MM.1S (cell line): ENCODE data around the gene TMPRSS3.

Source experiments
- DNase-seq: peaks from one replicate; pipeline ENCODE4 v3.0.0-alpha.2; 2015
- H2AFZ ChIP-seq: fragments of 300-600 bp; sonication (generic); 2 replicates; pipeline ENCODE4 v1.6.0; 2016; ENCODE audit warnings: antibody characterized with exemption, low read length
- H3F3A ChIP-seq: fragments of 300-600 bp; sonication (generic); 2 replicates; pipeline ENCODE4 v1.6.1; 2016; ENCODE audit warnings: mild to moderate bottlenecking, antibody characterized with exemption, low read length, moderate library complexity, mixed read lengths; ENCODE audit not compliant: insufficient read depth
- H3K27ac ChIP-seq: fragments of 300-600 bp; sonication (generic); 2 replicates; pipeline ENCODE4 v1.5.1; 2016; ENCODE audit warnings: mild to moderate bottlenecking, low read length
- H3K27me3 ChIP-seq: fragments of 300-600 bp; sonication (generic); replicated peaks from 2 replicates; pipeline ENCODE4 v1.6.0; 2016; ENCODE audit warnings: low read length; ENCODE audit not compliant: insufficient read depth
- H3K36me3 ChIP-seq: fragments of 300-600 bp; sonication (generic); replicated peaks from 2 replicates; pipeline ENCODE4 v1.6.1; 2016; ENCODE audit warnings: mild to moderate bottlenecking, low read length, mixed read lengths; ENCODE audit not compliant: insufficient read depth
- H3K4me1 ChIP-seq: fragments of 300-600 bp; sonication (generic); 2 replicates; pipeline ENCODE4 v1.6.1; 2016; ENCODE audit warnings: low read length, mixed read lengths
- H3K4me2 ChIP-seq: fragments of 300-600 bp; sonication (generic); 2 replicates; pipeline ENCODE4 v1.6.0; 2016; ENCODE audit warnings: low read depth, low read length
- H3K4me3 ChIP-seq: fragments of 300-600 bp; sonication (generic); 2 replicates; pipeline ENCODE4 v1.5.1; 2016; ENCODE audit warnings: low read length, mixed read lengths
- H3K79me2 ChIP-seq: fragments of 300-600 bp; sonication (generic); 2 replicates; pipeline ENCODE4 v1.6.1; 2016; ENCODE audit warnings: mixed run types, low read length, mixed read lengths
- H3K9ac ChIP-seq: fragments of 300-600 bp; sonication (generic); 2 replicates; pipeline ENCODE4 v1.6.1; 2016; ENCODE audit warnings: low read length, mixed read lengths
- H3K9me2 ChIP-seq: fragments of 300-600 bp; sonication (generic); replicated peaks from 2 replicates; pipeline ENCODE4 v1.6.1; 2016; ENCODE audit warnings: mild to moderate bottlenecking, low read length, mixed read lengths; ENCODE audit not compliant: insufficient read depth
- H3K9me3 ChIP-seq: fragments of 300-600 bp; sonication (generic); replicated peaks from 2 replicates; pipeline ENCODE4 v1.6.1; 2016; ENCODE audit warnings: mild to moderate bottlenecking, low read length, mixed read lengths; ENCODE audit not compliant: insufficient read depth
- H4K20me1 ChIP-seq: fragments of 300-600 bp; sonication (generic); 2 replicates; pipeline ENCODE4 v1.6.1; 2016; ENCODE audit warnings: mild to moderate bottlenecking, low read length, moderate library complexity, mixed read lengths; ENCODE audit not compliant: insufficient read depth
- EZH2 ChIP-seq: fragments of 300-600 bp; sonication (generic); optimal IDR thresholded peaks from 2 replicates; pipeline ENCODE3; 2017; ENCODE audit warnings: low read depth, mild to moderate bottlenecking, antibody characterized with exemption, low read length, mixed read lengths
- EZH2phosphoT487 ChIP-seq: fragments of 300-600 bp; sonication (generic); IDR thresholded peaks from 2 replicates; pipeline ENCODE4 v1.6.1; 2018; ENCODE audit warnings: antibody characterized with exemption, low read length
- TF ChIP-seq, protein P1 (sequence below): fragments of 300-600 bp; sonication (generic); IDR thresholded peaks from 2 replicates; pipeline ENCODE4 v1.5.1; 2016; ENCODE audit warnings: antibody characterized with exemption, low read length, mixed read lengths

The TMPRSS3 gene

DNA sequence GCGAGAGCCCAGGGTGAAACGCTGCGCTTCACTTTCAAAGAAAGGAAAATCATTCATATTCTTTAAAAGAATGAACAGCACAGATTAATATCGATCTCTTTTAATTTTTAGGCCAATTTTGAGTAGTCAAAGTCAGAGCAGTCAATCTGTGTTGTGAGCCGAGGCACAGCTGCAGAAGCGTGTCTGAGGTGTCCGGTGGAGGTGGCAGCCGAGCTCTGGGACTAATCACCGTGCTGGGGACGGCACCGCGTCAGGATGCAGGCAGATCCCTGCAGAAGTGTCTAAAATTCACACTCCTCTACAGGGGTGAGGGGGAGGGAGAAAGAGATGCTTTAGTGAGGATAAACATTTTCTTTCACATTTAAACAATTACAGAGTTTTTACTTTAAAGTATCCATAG lies 33.7 kb downstream of the TMPRSS3 start:
- Histone ChIP-seq H3K4me2 (no peak overlapping the region), H3K9me2 (no peaks in the 10 kb centered on the region), H3K4me3 (no peak overlapping the region), H3K9ac (no peak overlapping the region), H3F3A (no peaks in the 10 kb centered on the region), H3K27me3 (peaks cover 100% of the 10 kb centered on the region), H3K4me1 (no peaks in the 10 kb centered on the region), H3K79me2 (no peaks in the 10 kb centered on the region), H2AFZ (no peak overlapping the region), H3K9me3 (no peaks in the 10 kb centered on the region), H3K36me3 (no peaks in the 10 kb centered on the region), H4K20me1 (no peaks in the 10 kb centered on the region), H3K27ac (no peak overlapping the region)
- TF ChIP-seq EZH2phosphoT487 (no peak), EZH2 (no peak)
- TF ChIP-seq, protein P1, sequence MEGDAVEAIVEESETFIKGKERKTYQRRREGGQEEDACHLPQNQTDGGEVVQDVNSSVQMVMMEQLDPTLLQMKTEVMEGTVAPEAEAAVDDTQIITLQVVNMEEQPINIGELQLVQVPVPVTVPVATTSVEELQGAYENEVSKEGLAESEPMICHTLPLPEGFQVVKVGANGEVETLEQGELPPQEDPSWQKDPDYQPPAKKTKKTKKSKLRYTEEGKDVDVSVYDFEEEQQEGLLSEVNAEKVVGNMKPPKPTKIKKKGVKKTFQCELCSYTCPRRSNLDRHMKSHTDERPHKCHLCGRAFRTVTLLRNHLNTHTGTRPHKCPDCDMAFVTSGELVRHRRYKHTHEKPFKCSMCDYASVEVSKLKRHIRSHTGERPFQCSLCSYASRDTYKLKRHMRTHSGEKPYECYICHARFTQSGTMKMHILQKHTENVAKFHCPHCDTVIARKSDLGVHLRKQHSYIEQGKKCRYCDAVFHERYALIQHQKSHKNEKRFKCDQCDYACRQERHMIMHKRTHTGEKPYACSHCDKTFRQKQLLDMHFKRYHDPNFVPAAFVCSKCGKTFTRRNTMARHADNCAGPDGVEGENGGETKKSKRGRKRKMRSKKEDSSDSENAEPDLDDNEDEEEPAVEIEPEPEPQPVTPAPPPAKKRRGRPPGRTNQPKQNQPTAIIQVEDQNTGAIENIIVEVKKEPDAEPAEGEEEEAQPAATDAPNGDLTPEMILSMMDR = no peak
- no peak for DNase-seq

DNA sequence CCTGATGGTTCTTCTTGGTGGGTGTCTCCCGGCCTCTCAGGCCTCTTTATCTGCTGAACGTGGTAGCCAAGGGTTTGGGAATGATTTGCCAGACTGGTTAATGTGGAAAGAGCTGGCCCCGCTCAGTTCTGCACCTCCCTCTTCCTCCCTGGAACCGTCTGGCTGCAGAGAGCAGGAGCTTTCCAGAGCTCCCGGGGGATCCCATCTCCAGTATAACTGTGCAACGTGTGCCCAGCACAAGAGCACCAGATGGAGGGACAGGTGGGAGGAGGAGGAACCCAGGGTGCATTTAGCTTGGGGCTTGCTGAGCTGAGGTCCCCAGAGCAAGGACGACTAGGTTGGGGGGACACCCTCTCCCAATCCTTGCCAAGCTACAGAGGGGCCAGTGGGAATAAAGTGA lies 34.6 kb downstream of the TMPRSS3 start:
- Histone ChIP-seq H3F3A (no peaks in the 10 kb centered on the region), H3K4me1 (no peaks in the 10 kb centered on the region), H3K4me3 (no peak overlapping the region), H3K4me2 (no peak overlapping the region), H3K27ac (no peak overlapping the region), H3K36me3 (no peaks in the 10 kb centered on the region), H4K20me1 (no peaks in the 10 kb centered on the region), H3K27me3 (peaks cover 100% of the 10 kb centered on the region), H3K9me3 (no peaks in the 10 kb centered on the region), H3K79me2 (no peaks in the 10 kb centered on the region), H3K9me2 (no peaks in the 10 kb centered on the region), H2AFZ (no peak overlapping the region), H3K9ac (no peak overlapping the region)
- TF ChIP-seq EZH2phosphoT487 (no peak), EZH2 (no peak)
- TF ChIP-seq, protein P1 = no peak
- DNase-seq = no peak

DNA sequence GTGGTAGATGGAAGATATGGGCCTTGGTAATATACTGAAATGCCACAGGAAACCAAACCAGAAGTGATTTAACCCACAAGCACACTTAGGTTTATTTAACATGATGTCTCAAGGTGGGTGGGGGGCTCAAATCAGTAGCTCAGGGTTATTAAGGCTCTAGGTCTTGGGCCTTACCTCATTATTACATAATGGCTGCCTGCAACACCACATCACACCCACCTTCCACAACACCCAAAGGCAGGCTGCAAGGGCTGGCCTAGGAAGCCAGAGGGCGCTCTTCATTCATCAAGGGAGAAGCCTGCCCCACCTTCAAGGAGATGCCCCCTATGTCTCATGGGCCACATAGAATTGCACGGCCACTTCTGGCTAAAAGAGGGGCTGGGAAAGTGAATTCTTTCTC lies 35.5 kb downstream of the TMPRSS3 start:
- no peak for DNase-seq
- H2AFZ ChIP-seq = no peak overlapping the region
- no peak overlapping the region for H3K27ac ChIP-seq

More for the DNA sequence above, 35.5 kb downstream of the TMPRSS3 start:
- no peaks in the 10 kb centered on the region for H3F3A ChIP-seq
- no peaks in the 10 kb centered on the region for H3K4me1 ChIP-seq
- no peak overlapping the region for H3K4me3 ChIP-seq
- no peaks in the 10 kb centered on the region for H4K20me1 ChIP-seq
- H3K9ac ChIP-seq = no peak overlapping the region
- no peaks in the 10 kb centered on the region for H3K9me3 ChIP-seq
- no peaks in the 10 kb centered on the region for H3K79me2 ChIP-seq
- no peak overlapping the region for H3K4me2 ChIP-seq
- no peaks in the 10 kb centered on the region for H3K36me3 ChIP-seq
- peaks cover 100% of the 10 kb centered on the region for H3K27me3 ChIP-seq
- no peaks in the 10 kb centered on the region for H3K9me2 ChIP-seq
- TF ChIP-seq EZH2 = no peak
- TF ChIP-seq, protein P1 = peak; percentile 19
- TF ChIP-seq EZH2phosphoT487 = no peak
